GM23338 (cell line): ENCODE results near the gene STAT6. TPM values are rescaled to one million over a fixed set of nuclear protein-coding genes. Genes with fewer than 3 reads are reported as not detected.

Experiments used
- ATAC-seq: fragments of 200-7000 bp; cut with Tn5 transposase; 3 replicates; pipeline ENCODE4 v1.9.1; 2020
- DNase-seq: peaks from one replicate; pipeline ENCODE4 v3.0.0-alpha.2; 2015; ENCODE audit warnings: low spot score
- H2AFZ ChIP-seq: fragments of 200-600 bp; sonication (generic); 2 replicates; pipeline ENCODE4 v1.8.0; 2016; ENCODE audit warnings: antibody characterized with exemption, mild to moderate bottlenecking, moderate library complexity
- H3F3A ChIP-seq: fragments of 200-600 bp; sonication (generic); replicated peaks from 2 replicates; pipeline ENCODE4 v1.8.0; 2017; ENCODE audit warnings: antibody characterized with exemption, mixed run types, low read depth
- H3K27ac ChIP-seq: fragments of 200-600 bp; sonication (generic); 2 replicates; pipeline ENCODE4 v1.6.1; 2016; ENCODE audit warnings: low read depth
- H3K27me3 ChIP-seq: fragments of 200-600 bp; sonication (generic); 2 replicates; pipeline ENCODE4 v1.8.0; 2016; ENCODE audit warnings: mild to moderate bottlenecking, mixed run types, moderate library complexity; ENCODE audit not compliant: insufficient read depth
- H3K36me3 ChIP-seq: fragments of 200-600 bp; sonication (generic); 2 replicates; pipeline ENCODE4 v1.8.0; 2016; ENCODE audit warnings: mild to moderate bottlenecking; ENCODE audit not compliant: insufficient read depth
- H3K4me1 ChIP-seq: fragments of 200-600 bp; sonication (generic); 2 replicates; pipeline ENCODE4 v1.8.0; 2016; ENCODE audit warnings: mild to moderate bottlenecking, moderate library complexity; ENCODE audit not compliant: insufficient read depth
- H3K4me2 ChIP-seq: fragments of 200-600 bp; sonication (generic); 2 replicates; pipeline ENCODE4 v1.7.1; 2017; ENCODE audit warnings: mixed run types
- H3K4me3 ChIP-seq: fragments of 200-600 bp; sonication (generic); 2 replicates; pipeline ENCODE4 v1.6.1; 2016; ENCODE audit warnings: mixed run types
- H3K79me2 ChIP-seq: fragments of 200-600 bp; sonication (generic); replicated peaks from 2 replicates; pipeline ENCODE4 v1.8.0; 2017; ENCODE audit warnings: mild to moderate bottlenecking; ENCODE audit not compliant: insufficient read depth
- H3K9me2 ChIP-seq: fragments of 200-600 bp; sonication (generic); 2 replicates; pipeline ENCODE4 v1.8.0; 2017; ENCODE audit not compliant: insufficient read depth
- H4K20me1 ChIP-seq: fragments of 200-600 bp; sonication (generic); replicated peaks from 2 replicates; pipeline ENCODE4 v1.8.0; 2017; ENCODE audit warnings: mild to moderate bottlenecking; ENCODE audit not compliant: insufficient read depth
- H3K27ac Mint-ChIP-seq: 2 replicates; pipeline ENCODE4 v1.8.0; 2020; ENCODE audit warnings: inconsistent platforms, mild to moderate bottlenecking, moderate library complexity, mixed read lengths
- H3K27me3 Mint-ChIP-seq: 3 replicates; pipeline ENCODE4 v1.8.0; 2022; ENCODE audit warnings: low read depth, mild to moderate bottlenecking, moderate library complexity, mixed read lengths, inconsistent platforms; ENCODE audit not compliant: insufficient read depth, poor library complexity
- H3K36me3 Mint-ChIP-seq: 3 replicates; pipeline ENCODE4 v1.8.0; 2021; ENCODE audit warnings: low read depth, mild to moderate bottlenecking, inconsistent platforms, moderate library complexity, mixed read lengths
- H3K4me1 Mint-ChIP-seq: 3 replicates; pipeline ENCODE4 v1.8.0; 2020; ENCODE audit warnings: mild to moderate bottlenecking, inconsistent platforms, mixed read lengths
- H3K4me3 Mint-ChIP-seq: 3 replicates; pipeline ENCODE4 v1.8.0; 2021; ENCODE audit warnings: moderate library complexity, mild to moderate bottlenecking, inconsistent platforms, mixed read lengths
- H3K9me3 Mint-ChIP-seq: 3 replicates; pipeline ENCODE4 v1.8.0; 2020; ENCODE audit warnings: moderate library complexity, mild to moderate bottlenecking, inconsistent platforms, mixed read lengths
- CREB1 ChIP-seq: fragments of 250-450 bp; sonication (Bioruptor Pico); IDR thresholded peaks from 2 replicates; pipeline ENCODE4 v1.5.0; 2020; ENCODE audit warnings: low read depth, mild to moderate bottlenecking, moderate library complexity
- CTCF ChIP-seq, 2 experiments: fragments of 200-600 bp in 1 of 2; sonication (generic) in 1 of 2; conservative IDR thresholded peaks; 2 replicates each; pipeline versions ENCODE4 v1.5.1 to v1.6.1; 2016 to 2017; ENCODE audit warnings: antibody characterized with exemption in 2 of 2, low read depth in 2 of 2, mild to moderate bottlenecking in 2 of 2, moderate library complexity in 1 of 2
- EZH2 ChIP-seq: fragments of 200-600 bp; sonication (generic); IDR thresholded peaks from one replicate; pipeline ENCODE4 v1.8.0; 2017; ENCODE audit warnings: antibody characterized with exemption, mild to moderate bottlenecking, low read depth; ENCODE audit not compliant: unreplicated experiment
- EZH2phosphoT487 ChIP-seq: fragments of 200-600 bp; sonication (generic); IDR thresholded peaks from one replicate; pipeline ENCODE4 v1.8.1; 2018; ENCODE audit warnings: antibody characterized with exemption; ENCODE audit not compliant: unreplicated experiment
- JUNB ChIP-seq: IDR thresholded peaks from one replicate; pipeline ENCODE4 v1.6.1; 2016; ENCODE audit warnings: antibody characterized with exemption; ENCODE audit not compliant: unreplicated experiment
- NANOG ChIP-seq: IDR thresholded peaks from 2 replicates; pipeline ENCODE4 v1.6.1; 2016; ENCODE audit warnings: antibody characterized with exemption, borderline replicate concordance
- POLR2AphosphoS5 ChIP-seq: IDR thresholded peaks from 2 replicates; pipeline ENCODE4 v1.6.1; 2016; ENCODE audit warnings: antibody characterized with exemption, low read depth
- REST ChIP-seq: IDR thresholded peaks from one replicate; pipeline ENCODE4 v1.6.1; 2018; ENCODE audit warnings: antibody characterized with exemption; ENCODE audit not compliant: unreplicated experiment
- STAT1 ChIP-seq: IDR thresholded peaks from one replicate; pipeline ENCODE4 v1.6.1; 2016; ENCODE audit warnings: antibody characterized with exemption; ENCODE audit not compliant: unreplicated experiment
- ZNF114 ChIP-seq: fragments of 250-450 bp; sonication (Bioruptor Pico); IDR thresholded peaks from 2 replicates; pipeline ENCODE4 v1.5.0; 2020; ENCODE audit warnings: mild to moderate bottlenecking, moderate library complexity
- ZNF331 ChIP-seq: fragments of 250-450 bp; sonication (Bioruptor Pico); IDR thresholded peaks from 2 replicates; pipeline ENCODE4 v1.5.0; 2020; ENCODE audit warnings: low read depth, mild to moderate bottlenecking, moderate library complexity
- polyA plus RNA-seq: library from polyadenylated mRNA; unstranded; fragments of >200 nt; fragmentation: Nextera tagmentation; extraction: Ambion mirVana; gene quantifications from 2 replicates; pipeline ENCODE4 v1.2.1, GENCODE V29; 2016
- total RNA-seq: library from RNA; depleted of rRNA; stranded (reverse); fragments of >200 nt; shearing (Covaris generic); gene quantifications from 2 replicates; pipeline ENCODE4 v1.2.3, GENCODE V29; 2014

Gene STAT6
- total and polyA plus RNA-seq, 2 experiments from 2014 or later: 14.3 to 28.1 TPM

- peaks cover 11% of the 10 kb centered on the region for H3K4me1 Mint-ChIP-seq
- no peaks in the 10 kb centered on the region for H4K20me1 ChIP-seq
- H3K4me1 ChIP-seq: peaks cover 9% of the 10 kb centered on the region
- TF ChIP-seq STAT1: no peak
- no peak for TF ChIP-seq CREB1 (CRISPR knock-in tag)
- no peak for TF ChIP-seq CTCF (conservative IDR thresholded peaks at IDR 0.05; ENCODE audit: low read depth in 2 of 2)
- no peak for TF ChIP-seq POLR2AphosphoS5
- TF ChIP-seq EZH2: no peak
- TF ChIP-seq ZNF114 (CRISPR knock-in tag): no peak
- TF ChIP-seq JUNB: no peak
- TF ChIP-seq NANOG: no peak
- no peak for TF ChIP-seq EZH2phosphoT487
- H3K4me3 ChIP-seq: no peak overlapping the region
- no peaks in the 10 kb centered on the region for H3K36me3 ChIP-seq
- peaks cover 5% of the 10 kb centered on the region for H3K27me3 Mint-ChIP-seq
- H3F3A ChIP-seq: no peaks in the 10 kb centered on the region
- H3K4me3 Mint-ChIP-seq: no peak overlapping the region
- H3K9me2 ChIP-seq: no peaks in the 10 kb centered on the region
- ATAC-seq (no peak), DNase-seq (no peak)
- H2AFZ ChIP-seq: no peak overlapping the region
- peaks cover 32% of the 10 kb centered on the region for H3K36me3 Mint-ChIP-seq
- peaks cover 9% of the 10 kb centered on the region for H3K79me2 ChIP-seq
- H3K4me2 ChIP-seq: no peak overlapping the region
- no peaks in the 10 kb centered on the region for H3K27me3 ChIP-seq
- H3K9me3 Mint-ChIP-seq: no peaks in the 10 kb centered on the region
- H3K27ac Mint-ChIP-seq: no peak overlapping the region
- H3K27ac ChIP-seq: no peak overlapping the region
Measured at GRCh38 chr12:57105011-57105753, 6.0 kb downstream of the STAT6 start.

GRCh38 chr12:57104292-57104910 lies 6.8 kb downstream of the STAT6 start:
- Mint-ChIP-seq H3K4me1 (peaks cover 4% of the 10 kb centered on the region), H3K4me3 (no peak overlapping the region), H3K36me3 (peaks cover 32% of the 10 kb centered on the region), H3K27ac (no peak overlapping the region), H3K27me3 (peaks cover 6% of the 10 kb centered on the region), H3K9me3 (no peaks in the 10 kb centered on the region)
- H3K4me1 ChIP-seq: peaks cover 3% of the 10 kb centered on the region; the same call in 1 of the 2 replicates
- H3K79me2 ChIP-seq: peaks cover 7% of the 10 kb centered on the region
- no peaks in the 10 kb centered on the region for H3K36me3 ChIP-seq
- no peak overlapping the region for H2AFZ ChIP-seq
- TF ChIP-seq REST (no peak), EZH2phosphoT487 (no peak), POLR2AphosphoS5 (no peak), CTCF (conservative IDR thresholded peaks at IDR 0.05; ENCODE audit: low read depth in 2 of 2) (no peak), ZNF331 (no peak), STAT1 (no peak), NANOG (no peak)
- H3F3A ChIP-seq: no peaks in the 10 kb centered on the region
- no peak for ATAC-seq
- H3K9me2 ChIP-seq: no peaks in the 10 kb centered on the region
- DNase-seq: no peak
- no peak overlapping the region for H3K4me3 ChIP-seq
- H3K27ac ChIP-seq: no peak overlapping the region
- no peaks in the 10 kb centered on the region for H3K27me3 ChIP-seq
- no peaks in the 10 kb centered on the region for H4K20me1 ChIP-seq
- no peak overlapping the region for H3K4me2 ChIP-seq
